T-helper 9 cell (primary cell): ENCODE measurements around the gene DEGS2.
"Not testable (repeated sequence)": the region's sequence is repeated elsewhere in the genome, so short reads cannot be mapped to it uniquely, and the experiment has no call there.

Experiments used
- DNase-seq: peaks from one replicate; pipeline ENCODE4 v3.0.0-alpha.2; 2020

DEGS2 gene

GRCh38 chr14:100178691-100179090, 19.2 kb upstream of the DEGS2 start:
- DNase-seq: no peak

DNA sequence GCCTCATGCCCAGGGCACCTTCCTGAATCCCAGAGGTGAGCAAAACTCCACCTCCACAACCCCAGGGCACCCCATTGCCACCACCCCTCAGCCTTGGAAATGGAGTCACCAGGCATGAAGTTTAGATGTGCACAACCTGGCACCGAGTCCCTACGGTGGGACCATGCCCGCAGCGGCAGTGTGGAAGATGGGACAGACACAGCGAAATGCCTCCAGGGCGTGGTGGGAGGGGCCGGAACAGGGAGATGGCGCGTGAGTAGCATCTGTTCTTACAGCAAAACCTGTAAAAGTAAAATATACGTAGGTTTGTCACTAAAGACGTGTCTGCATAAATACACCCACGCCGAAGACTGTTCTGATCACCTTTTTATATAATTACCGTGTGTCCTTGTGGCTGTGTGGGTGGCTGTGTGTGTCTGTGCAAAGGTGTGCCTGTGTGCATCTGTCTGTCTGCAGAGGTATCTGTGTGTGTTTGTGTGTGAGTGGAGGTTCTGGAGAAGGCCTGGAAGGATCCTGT, 17.4 kb upstream of the DEGS2 start:
- DNase-seq: no peak

DNA sequence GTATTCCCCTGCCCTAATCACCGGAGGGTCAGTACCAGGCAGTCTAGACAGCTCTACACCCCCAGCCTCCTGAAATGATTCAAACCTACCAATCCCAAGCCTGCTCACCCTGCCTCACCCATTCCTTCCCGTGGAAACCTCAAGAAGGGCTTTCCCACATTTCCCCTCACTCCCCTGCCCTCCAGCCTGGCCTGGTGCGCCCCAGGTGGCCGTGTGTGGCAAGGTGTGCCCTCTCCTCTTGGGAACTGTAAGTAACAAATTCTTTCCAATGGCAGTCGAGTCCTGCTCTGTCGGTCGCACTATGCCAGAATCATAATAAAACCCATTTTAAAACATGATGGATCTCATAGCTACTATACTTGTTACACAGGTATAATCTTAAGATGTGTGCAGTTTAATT, 13.9 kb upstream of the DEGS2 start:
- DNase-seq: no peak

DNA sequence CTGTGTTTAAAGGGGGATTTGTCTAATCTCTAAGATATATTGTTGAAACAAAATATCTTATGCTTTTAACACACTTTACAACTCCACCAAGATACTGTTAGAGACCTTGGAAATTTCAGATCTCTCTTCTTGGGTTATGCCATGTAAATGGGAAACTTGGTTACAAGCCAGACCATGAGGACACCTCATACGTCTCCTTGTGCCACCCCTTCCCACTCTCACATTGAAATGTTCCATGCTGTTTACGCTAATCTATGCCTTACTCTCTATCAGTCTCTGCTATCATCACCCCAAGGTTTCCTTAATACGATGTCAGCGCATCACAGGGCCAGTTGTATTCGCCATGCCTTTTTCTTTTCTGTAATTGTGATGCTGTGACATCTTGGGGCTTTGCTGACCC, 13.4 kb upstream of the DEGS2 start:
- DNase-seq: no peak

DNA sequence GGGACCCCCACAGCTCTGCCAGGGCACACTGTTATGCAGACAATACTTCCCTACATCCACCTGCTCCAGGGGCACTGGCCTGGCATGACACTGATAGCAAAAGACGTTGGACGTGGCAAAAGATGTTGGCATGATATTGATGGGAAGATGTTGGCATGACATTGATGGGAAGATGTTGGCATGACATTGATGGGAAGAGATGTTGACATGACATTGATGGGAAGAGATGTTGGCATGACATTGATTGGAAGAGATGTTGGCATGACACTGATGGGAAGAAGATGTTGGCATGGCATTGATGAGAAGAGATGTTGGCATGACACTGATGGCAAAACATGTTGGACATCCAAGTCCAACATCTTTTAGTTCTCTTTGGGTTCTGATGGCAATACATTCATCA, 11.4 kb upstream of the DEGS2 start:
- DNase-seq: no peak

- DNase-seq: no peak
Observed at GRCh38 chr14:100168506-100168905, 9.1 kb upstream of the DEGS2 start.

- DNase-seq: no peak
Observed at GRCh38 chr14:100165831-100166440, 6.5 kb upstream of the DEGS2 start.

- no peak for DNase-seq
Observed at GRCh38 chr14:100165376-100165775, 5.9 kb upstream of the DEGS2 start.

- DNase-seq: no peak
Observed at GRCh38 chr14:100160534-100160916, 1.1 kb upstream of the DEGS2 start.

- DNase-seq: no peak
Observed at GRCh38 chr14:100159865-100160533, 554 bp upstream of the DEGS2 start.

DNA sequence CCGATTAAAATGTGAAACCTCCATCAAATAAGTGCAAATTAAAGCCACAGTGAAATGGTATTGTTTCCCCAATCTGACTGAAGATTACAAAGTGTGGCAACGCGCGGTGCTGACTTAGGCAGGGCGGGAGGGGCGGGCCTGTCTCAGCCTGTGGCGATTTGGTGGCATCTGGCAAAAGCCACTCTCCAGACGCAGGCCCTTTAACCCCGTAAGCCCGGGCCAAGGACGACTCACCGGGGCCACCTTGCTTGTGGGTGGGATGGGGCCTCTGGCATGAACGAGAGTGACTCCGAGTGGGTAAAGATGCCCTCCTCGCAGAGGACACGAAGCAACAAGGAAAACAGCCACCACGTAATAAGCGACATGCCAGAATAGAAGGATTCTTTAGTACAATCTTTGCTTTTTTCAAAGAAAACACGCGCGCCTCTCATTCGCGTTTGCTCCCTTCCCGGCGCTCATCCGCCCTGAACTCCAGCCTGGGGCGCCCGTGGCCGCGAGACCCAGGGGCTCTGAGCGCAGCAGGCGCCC, 815 bp downstream of the DEGS2 start:
- no peak for DNase-seq

- not testable (repeated sequence) for DNase-seq
Observed at GRCh38 chr14:100157548-100158232, 1.8 kb downstream of the DEGS2 start.

GRCh38 chr14:100156776-100157175, 2.7 kb downstream of the DEGS2 start:
- DNase-seq: no peak

DNA sequence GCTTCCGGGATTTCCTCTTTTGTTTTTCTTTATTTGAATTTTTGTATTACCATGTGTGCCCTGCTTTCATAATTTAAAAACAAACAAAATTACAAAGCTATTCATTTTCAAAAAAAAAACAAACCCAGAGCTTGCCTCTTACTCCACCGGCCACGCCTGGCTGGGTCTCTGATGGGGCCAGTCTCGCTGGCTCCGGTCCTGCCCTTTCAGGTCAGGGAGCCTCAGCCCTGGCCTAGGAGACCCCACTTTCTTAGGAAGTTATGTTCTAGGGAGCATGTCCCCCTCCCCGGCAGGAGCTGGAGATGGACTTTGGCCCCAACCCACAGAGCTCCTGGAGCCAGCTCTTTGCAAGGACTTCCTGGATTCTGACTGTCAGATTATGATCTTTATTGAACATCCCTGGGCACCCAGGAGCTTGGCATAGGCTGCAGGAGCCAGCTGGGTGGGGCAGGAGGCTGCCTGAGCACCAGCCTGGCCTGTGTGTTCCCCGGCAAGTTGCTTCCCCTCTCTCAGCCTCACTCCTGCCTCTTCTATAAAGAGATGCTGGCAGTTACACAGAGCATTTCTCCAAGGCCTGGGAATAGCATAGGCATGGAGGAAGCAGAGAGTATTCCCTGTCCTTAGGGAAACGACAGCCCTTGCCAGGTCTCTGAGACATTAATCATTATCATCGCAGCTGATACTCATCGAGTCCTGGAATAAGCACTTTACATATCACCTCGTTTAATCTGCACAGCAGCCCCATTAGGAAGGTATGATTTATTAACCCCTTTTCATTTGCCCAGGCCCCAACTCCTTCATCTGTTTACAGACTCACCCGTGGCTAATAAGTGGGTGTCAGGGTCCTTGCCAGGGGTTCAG, 3.5 kb downstream of the DEGS2 start:
- no peak for DNase-seq

DNA sequence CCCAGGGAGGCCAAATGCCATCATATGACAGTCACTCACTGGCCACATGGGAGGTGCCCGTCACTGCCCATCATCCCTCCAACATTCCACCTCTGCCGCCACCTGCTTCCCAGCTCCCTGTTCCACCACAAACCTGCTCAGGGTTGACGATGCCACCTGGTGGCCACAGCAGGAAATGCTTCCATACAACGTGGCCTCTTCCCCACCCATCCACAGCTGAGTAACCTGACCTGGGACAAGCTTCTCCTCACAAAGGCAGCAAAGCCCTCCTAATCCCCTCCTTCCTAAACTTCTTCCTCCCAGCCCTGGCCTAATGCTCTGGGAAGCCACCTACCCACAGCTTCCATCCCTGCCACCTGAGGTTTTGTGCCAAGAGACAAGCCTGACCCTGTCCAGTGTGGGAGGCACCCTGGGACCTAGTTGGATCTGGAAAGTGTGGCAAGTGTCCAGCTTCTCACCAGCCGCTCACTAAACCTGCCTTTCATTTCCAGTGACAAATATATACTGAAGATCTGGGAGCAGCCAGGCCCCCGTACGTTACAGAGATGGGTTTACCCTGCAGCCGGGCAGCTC, 4.3 kb downstream of the DEGS2 start:
- no peak for DNase-seq

DNA sequence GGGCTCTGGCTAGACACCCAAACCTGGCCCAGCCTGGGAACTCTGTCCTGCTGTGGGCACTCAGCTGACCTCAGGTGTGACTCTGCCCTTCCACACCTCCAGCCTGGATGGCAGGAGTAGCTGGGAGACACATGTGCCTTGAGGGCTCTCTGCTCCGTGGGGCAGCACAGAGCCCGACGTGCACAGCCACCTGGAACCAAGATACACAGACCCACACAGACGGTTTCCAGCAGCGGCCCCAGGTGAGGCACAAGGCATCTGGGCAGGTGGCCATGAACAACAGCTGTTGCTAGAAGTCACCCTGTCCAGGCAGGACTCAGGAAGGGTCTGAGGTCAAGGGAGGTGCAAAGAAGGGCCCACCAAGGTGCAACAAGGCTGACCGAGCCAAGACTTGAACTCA, 5.9 kb downstream of the DEGS2 start:
- DNase-seq: no peak

DNA sequence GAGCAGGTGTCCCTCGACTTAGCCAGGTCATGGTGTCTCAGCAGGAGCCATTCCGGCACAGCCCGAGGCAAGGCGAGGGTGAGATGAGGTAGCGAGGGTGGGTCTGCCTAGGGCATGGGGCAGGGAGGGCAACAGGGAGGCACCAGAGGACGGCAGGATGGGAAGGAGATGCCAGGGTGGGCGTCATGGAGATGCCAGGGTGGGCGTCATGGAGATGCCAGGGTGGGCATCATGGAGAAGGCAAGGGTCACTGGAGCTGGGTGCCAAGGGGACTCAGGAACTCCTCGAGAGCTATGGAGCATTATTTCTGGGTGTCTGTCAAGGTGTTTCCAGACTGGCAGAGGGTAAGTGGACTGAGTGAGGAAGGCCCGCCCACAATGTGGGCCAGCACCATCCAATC, 7.4 kb downstream of the DEGS2 start:
- no peak for DNase-seq

DNA sequence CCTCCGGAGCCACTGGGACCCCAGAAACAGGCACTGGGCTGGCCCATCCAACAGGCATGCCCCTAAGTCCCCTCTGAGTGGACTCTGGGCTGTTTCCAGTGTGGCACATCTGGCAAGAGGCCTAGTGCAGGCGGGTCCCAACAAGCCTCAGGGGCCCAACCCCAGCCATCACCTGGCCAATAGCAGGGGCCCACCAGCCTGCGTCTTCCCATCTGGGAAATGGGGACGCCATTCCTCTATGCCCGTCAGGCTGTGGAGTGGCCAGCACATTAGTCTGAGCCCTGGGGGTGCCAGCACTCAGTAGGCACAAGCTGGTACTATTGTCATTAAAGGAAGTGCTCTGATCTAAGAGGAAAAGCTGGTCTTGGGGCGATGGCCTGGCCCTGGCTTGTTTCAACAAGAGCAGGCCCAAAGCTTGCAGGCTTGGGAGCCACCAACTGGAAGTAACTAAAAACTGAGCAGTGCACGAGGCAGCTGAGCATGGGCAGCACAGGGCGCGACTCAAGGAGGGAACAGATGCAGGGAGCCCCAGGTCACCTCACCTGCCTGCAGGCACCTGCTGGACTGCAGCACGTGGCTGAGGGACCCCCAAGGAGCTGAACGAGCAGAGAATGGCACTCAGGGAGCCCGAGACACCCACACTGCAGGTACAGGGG, 8.4 kb downstream of the DEGS2 start:
- DNase-seq: no peak

- DNase-seq: no peak
Observed at GRCh38 chr14:100149851-100150611, 9.4 kb downstream of the DEGS2 start.

- no peak for DNase-seq
Observed at GRCh38 chr14:100148837-100149731, 10.4 kb downstream of the DEGS2 start.
